Nephron (organoid): ENCODE data around the gene POLR2J2.
A peak's percentile ranks its signal among the peaks of the same experiment; 100 is the strongest.
"Not testable (repeated sequence)": the region's sequence is repeated elsewhere in the genome, so short reads cannot be mapped to it uniquely, and the experiment has no call there.

Experiments used
- H3K27ac Mint-ChIP-seq, 3 experiments: 2 replicates each; pipeline ENCODE4 v1.8.0; 2020; ENCODE audit warnings: mixed read lengths in 3 of 3, mild to moderate bottlenecking in 2 of 3, moderate library complexity in 1 of 3
- H3K27me3 Mint-ChIP-seq: 2 replicates; pipeline ENCODE4 v1.8.0; 2021; ENCODE audit warnings: low read depth, mild to moderate bottlenecking, moderate library complexity, mixed read lengths
- H3K36me3 Mint-ChIP-seq: 2 replicates; pipeline ENCODE4 v1.8.0; 2020; ENCODE audit warnings: low read depth, mixed read lengths
- H3K4me1 Mint-ChIP-seq: 2 replicates; pipeline ENCODE4 v1.8.0; 2020; ENCODE audit warnings: mixed read lengths
- H3K4me3 Mint-ChIP-seq, 3 experiments: 2 replicates each; pipeline ENCODE4 v1.8.0; 2020; ENCODE audit warnings: mild to moderate bottlenecking in 3 of 3, mixed read lengths in 3 of 3, moderate library complexity in 2 of 3
- H3K9me3 Mint-ChIP-seq: 2 replicates; pipeline ENCODE4 v1.8.0; 2020; ENCODE audit warnings: mixed read lengths

Gene POLR2J2

GRCh38 chr7:102689436-102690282 lies 18.2 kb upstream of the POLR2J2 start:
- H3K4me1 Mint-ChIP-seq, H3K4me3 Mint-ChIP-seq, H3K27ac Mint-ChIP-seq, H3K36me3 Mint-ChIP-seq, H3K9me3 Mint-ChIP-seq: not testable (repeated sequence)
- peaks cover 26% of the 10 kb centered on the region for H3K27me3 Mint-ChIP-seq

- H3K27me3 Mint-ChIP-seq, result peaks cover 20% of the 10 kb centered on the region
- H3K4me3 Mint-ChIP-seq, result not testable (repeated sequence)
Measured at GRCh38 chr7:102688299-102689036, 17.0 kb upstream of the POLR2J2 start.

GRCh38 chr7:102682560-102682959 lies 11.1 kb upstream of the POLR2J2 start:
- not testable (repeated sequence) for H3K4me3 Mint-ChIP-seq, H3K36me3 Mint-ChIP-seq, H3K4me1 Mint-ChIP-seq, H3K9me3 Mint-ChIP-seq, H3K27me3 Mint-ChIP-seq, H3K27ac Mint-ChIP-seq

More at GRCh38 chr7:102688299-102689036, 17.0 kb upstream of the POLR2J2 start:
- not testable (repeated sequence) for H3K9me3 Mint-ChIP-seq, H3K4me1 Mint-ChIP-seq, H3K27ac Mint-ChIP-seq, H3K36me3 Mint-ChIP-seq

- H3K4me1 Mint-ChIP-seq, H3K27me3 Mint-ChIP-seq, H3K9me3 Mint-ChIP-seq, H3K4me3 Mint-ChIP-seq, H3K36me3 Mint-ChIP-seq, H3K27ac Mint-ChIP-seq: not testable (repeated sequence)
Measured at GRCh38 chr7:102680780-102681179, 9.3 kb upstream of the POLR2J2 start.

GRCh38 chr7:102675545-102675944 lies 4.1 kb upstream of the POLR2J2 start:
- H3K9me3 Mint-ChIP-seq, H3K27me3 Mint-ChIP-seq, H3K36me3 Mint-ChIP-seq, H3K27ac Mint-ChIP-seq, H3K4me1 Mint-ChIP-seq, H3K4me3 Mint-ChIP-seq: not testable (repeated sequence)

GRCh38 chr7:102673447-102674067 lies 2.1 kb upstream of the POLR2J2 start:
- H3K4me3 Mint-ChIP-seq, H3K27me3 Mint-ChIP-seq, H3K27ac Mint-ChIP-seq, H3K4me1 Mint-ChIP-seq, H3K9me3 Mint-ChIP-seq, H3K36me3 Mint-ChIP-seq: not testable (repeated sequence)

- H3K9me3 Mint-ChIP-seq, H3K4me3 Mint-ChIP-seq, H3K36me3 Mint-ChIP-seq, H3K27me3 Mint-ChIP-seq, H3K4me1 Mint-ChIP-seq: not testable (repeated sequence)
- peak overlapping the region in 1 of 3 experiments; percentile 50 for H3K27ac Mint-ChIP-seq
Measured at GRCh38 chr7:102671956-102672307, 469 bp upstream of the POLR2J2 start.

- H3K27me3 Mint-ChIP-seq, H3K27ac Mint-ChIP-seq, H3K4me3 Mint-ChIP-seq, H3K4me1 Mint-ChIP-seq, H3K9me3 Mint-ChIP-seq, H3K36me3 Mint-ChIP-seq: not testable (repeated sequence)
Measured at GRCh38 chr7:102667523-102667922, 3.9 kb downstream of the POLR2J2 start.

- not testable (repeated sequence) for H3K36me3 Mint-ChIP-seq, H3K4me3 Mint-ChIP-seq, H3K27me3 Mint-ChIP-seq, H3K27ac Mint-ChIP-seq, H3K4me1 Mint-ChIP-seq, H3K9me3 Mint-ChIP-seq
Measured at GRCh38 chr7:102666850-102667249, 4.6 kb downstream of the POLR2J2 start.

- H3K27me3 Mint-ChIP-seq, H3K36me3 Mint-ChIP-seq, H3K27ac Mint-ChIP-seq, H3K4me1 Mint-ChIP-seq, H3K9me3 Mint-ChIP-seq, H3K4me3 Mint-ChIP-seq: not testable (repeated sequence)
Measured at GRCh38 chr7:102664765-102665164, 6.7 kb downstream of the POLR2J2 start.

GRCh38 chr7:102649924-102650323 lies 21.5 kb downstream of the POLR2J2 start, which contains the start of gene SPDYE2B:
SPDYE2B (plus strand) TSS chr7:102650319; CDS start chr7:102652349, 2,030 bp downstream.
- H3K4me3 Mint-ChIP-seq, H3K9me3 Mint-ChIP-seq, H3K36me3 Mint-ChIP-seq, H3K27me3 Mint-ChIP-seq, H3K4me1 Mint-ChIP-seq, H3K27ac Mint-ChIP-seq: not testable (repeated sequence)

GRCh38 chr7:102647813-102648212 lies 23.6 kb downstream of the POLR2J2 start:
- not testable (repeated sequence) for H3K4me3 Mint-ChIP-seq, H3K27me3 Mint-ChIP-seq, H3K9me3 Mint-ChIP-seq

GRCh38 chr7:102643404-102643803 lies 28.1 kb downstream of the POLR2J2 start:
- not testable (repeated sequence) for H3K4me3 Mint-ChIP-seq

More at GRCh38 chr7:102647813-102648212, 23.6 kb downstream of the POLR2J2 start:
- not testable (repeated sequence) for H3K36me3 Mint-ChIP-seq, H3K27ac Mint-ChIP-seq, H3K4me1 Mint-ChIP-seq

GRCh38 chr7:102642691-102643090 lies 28.8 kb downstream of the POLR2J2 start, which contains the start of gene UPK3BL1:
UPK3BL1 (minus strand) TSS chr7:102642791; CDS start chr7:102642741, 50 bp downstream.
- H3K4me1 Mint-ChIP-seq, H3K9me3 Mint-ChIP-seq, H3K27ac Mint-ChIP-seq, H3K4me3 Mint-ChIP-seq, H3K27me3 Mint-ChIP-seq, H3K36me3 Mint-ChIP-seq: not testable (repeated sequence)

More at GRCh38 chr7:102643404-102643803, 28.1 kb downstream of the POLR2J2 start:
- H3K9me3 Mint-ChIP-seq, H3K27ac Mint-ChIP-seq, H3K4me1 Mint-ChIP-seq, H3K36me3 Mint-ChIP-seq, H3K27me3 Mint-ChIP-seq: not testable (repeated sequence)

- not testable (repeated sequence) for H3K9me3 Mint-ChIP-seq, H3K36me3 Mint-ChIP-seq, H3K4me1 Mint-ChIP-seq, H3K4me3 Mint-ChIP-seq, H3K27ac Mint-ChIP-seq, H3K27me3 Mint-ChIP-seq
Measured at GRCh38 chr7:102638848-102639247, 32.6 kb downstream of the POLR2J2 start.
